Aorta (tissue), 5 donors: ENCODE results near the gene ACAP1. TPM values are rescaled to one million over a fixed set of nuclear protein-coding genes. Genes with fewer than 3 reads are reported as not detected.
A peak's percentile ranks its signal among the peaks of the same experiment; 100 is the strongest.

Experiments used
- ATAC-seq: fragments of 200-7000 bp; cut with Tn5 transposase; one replicate; pipeline ENCODE4 v1.9.1; 2022; ENCODE audit warnings: moderate library complexity; ENCODE audit not compliant: low FRiP score
- DNase-seq, 2 donors: peaks; one replicate each; pipeline ENCODE4 v3.0.0-alpha.2; 2020
- H3K27ac ChIP-seq, 2 donors: one replicate each; pipeline ENCODE4 v1.5.1; 2013; ENCODE audit warnings: low read length in 2 of 2, mild to moderate bottlenecking in 2 of 2, moderate library complexity in 2 of 2, control low read depth in 1 of 2, inconsistent platforms in 1 of 2, low read depth in 1 of 2
- H3K27me3 ChIP-seq, 2 donors: one replicate each; pipeline ENCODE4 v1.6.1; 2013; ENCODE audit warnings: control low read depth in 1 of 2, low read length in 1 of 2, mild to moderate bottlenecking in 1 of 2, moderate library complexity in 1 of 2; ENCODE audit not compliant: insufficient read depth in 2 of 2, control insufficient read depth in 1 of 2
- H3K36me3 ChIP-seq, 2 donors: one replicate each; pipeline ENCODE4 v1.6.1; 2013; ENCODE audit warnings: control low read depth in 1 of 2, low read length in 1 of 2, mild to moderate bottlenecking in 1 of 2; ENCODE audit not compliant: insufficient read depth in 2 of 2, control insufficient read depth in 1 of 2
- H3K4me1 ChIP-seq, 2 donors: one replicate each; pipeline ENCODE4 v1.6.1; 2013; ENCODE audit warnings: low read length in 2 of 2, control low read depth in 1 of 2, mild to moderate bottlenecking in 1 of 2, moderate library complexity in 1 of 2; ENCODE audit not compliant: insufficient read depth in 2 of 2, control insufficient read depth in 1 of 2
- H3K4me3 ChIP-seq, 2 donors: one replicate each; pipeline ENCODE4 v1.5.1; 2013; ENCODE audit warnings: low read length in 2 of 2, control low read depth in 1 of 2, mild to moderate bottlenecking in 1 of 2
- H3K9me3 ChIP-seq: one replicate; pipeline ENCODE4 v1.6.1; 2013; ENCODE audit warnings: mild to moderate bottlenecking, low read length; ENCODE audit not compliant: control insufficient read depth
- WGBS, 2 donors: extraction: QIAGEN DNeasy Blood & Tissue Kit; methylation state at CpG; one replicate each; pipeline ENCODE4 v1.1.7; 2013; 5-methylcytosine and 5-hydroxymethylcytosine counted together
- intact Hi-C, 2 donors: fragments of 100-400 bp; cut with DNase I; formaldehyde crosslinking; loops; one replicate each; pipeline versions ENCODE4 v1.14.2 to v1.15.0; 2022
- polyA plus RNA-seq, 2 donors: library from polyadenylated mRNA; stranded (reverse); fragments of 200-250 nt; gene quantifications; one replicate each; pipeline ENCODE4 v1.2.3, GENCODE V29; 2013
- total RNA-seq, 2 donors: library from RNA; stranded (reverse); fragmentation: NEBNext Ultra II Directional; extraction: Animal tissue kit (Norgen Biotek cat#: 25700); gene quantifications; one replicate each; pipeline ENCODE4 v1.2.1, GENCODE V29; 2021
- donor health status: healthy with polysubstance abuse.
- donor health status: Bipolar disorder and iron deficiency.
- donor health status: DM: no; HTN: no; CAD: no.
- donor health status: DM: no; HTN: no; CAD: no.
- donor health status: DM: yes; HTN: yes; CAD: no.

The ACAP1 gene
- total and polyA plus RNA-seq, 4 donors: 6.5 to 21.8 (median 14.7) TPM

GRCh38 chr17:7314719-7315569 lies 21.4 kb upstream of the ACAP1 start, which contains the start of gene GPS2:
Gene GPS2 (minus strand): TSS chr17:7315360. CDS start chr17:7315052, 308 bp downstream.
- Histone ChIP-seq H3K27me3 (no peaks in the 10 kb centered on the region), H3K4me3 (peak within 1 kb of the TSS; percentile 70 to 76), H3K9me3 (no peaks in the 10 kb centered on the region), H3K36me3 (peaks cover 0 to 6% of the 10 kb centered on the region in 2 donors), H3K4me1 (no peaks in the 10 kb centered on the region), H3K27ac (peak within 1 kb of the TSS; percentile 69 to 79)
- WGBS, 2 donors: 0% methylated on average over 93 to 95 of the region's 95 CpGs
- peak; percentile 90 for ATAC-seq
- intact Hi-C loops: no loop called here
- DNase-seq: peak; percentile 95 to 98

- ATAC-seq (peak; percentile 8), DNase-seq (no peak)
- Histone ChIP-seq H3K36me3 (peaks cover 0 to 4% of the 10 kb centered on the region in 2 donors), H3K27ac (peak overlapping the region; percentile 42 to 69), H3K4me3 (peak overlapping the region in 1 of 2 donors; percentile 70), H3K27me3 (no peaks in the 10 kb centered on the region), H3K9me3 (no peaks in the 10 kb centered on the region), H3K4me1 (no peaks in the 10 kb centered on the region)
- WGBS, 2 donors: 34 to 37% methylated on average over 29 to 30 of the region's 30 CpGs
- intact Hi-C loops: no loop called here
These were observed 20.6 kb upstream of the ACAP1 start for GRCh38 chr17:7315570-7316235.

- Histone ChIP-seq H3K27me3 (no peaks in the 10 kb centered on the region), H3K36me3 (peaks cover 0 to 4% of the 10 kb centered on the region in 2 donors), H3K27ac (no peak overlapping the region), H3K4me3 (no peak overlapping the region), H3K9me3 (no peaks in the 10 kb centered on the region), H3K4me1 (no peaks in the 10 kb centered on the region)
- DNase-seq: no peak
- WGBS, 2 donors: 84 to 85% methylated on average over 16 of the region's 16 CpGs
- no peak for ATAC-seq
- intact Hi-C loops: no loop called here
These were observed 19.0 kb upstream of the ACAP1 start for GRCh38 chr17:7317161-7317803.

GRCh38 chr17:7318121-7318860 lies 18.0 kb upstream of the ACAP1 start:
- intact Hi-C loops: no loop called here
- Histone ChIP-seq H3K4me3 (no peak overlapping the region), H3K9me3 (no peaks in the 10 kb centered on the region), H3K27ac (no peak overlapping the region), H3K27me3 (no peaks in the 10 kb centered on the region), H3K4me1 (no peaks in the 10 kb centered on the region), H3K36me3 (peaks cover 0 to 5% of the 10 kb centered on the region in 2 donors)
- whole genome bisulfite sequencing, 2 donors: 90 to 97% methylated on average over 13 of the region's 13 CpGs
- no peak for DNase-seq
- ATAC-seq: no peak

- peaks cover 0 to 5% of the 10 kb centered on the region in 2 donors for H3K36me3 ChIP-seq
- H3K27ac ChIP-seq: no peak overlapping the region
- H3K4me1 ChIP-seq: no peaks in the 10 kb centered on the region
- H3K9me3 ChIP-seq: no peaks in the 10 kb centered on the region
- WGBS, 2 donors: 89 to 93% methylated on average over 14 to 15 of the region's 15 CpGs
- ATAC-seq (no peak), DNase-seq (no peak)
- no peak overlapping the region for H3K4me3 ChIP-seq
- H3K27me3 ChIP-seq: no peaks in the 10 kb centered on the region
- intact Hi-C loops: no loop called here
These were observed 14.9 kb upstream of the ACAP1 start for GRCh38 chr17:7321466-7321865.

- no peaks in the 10 kb centered on the region for H3K4me1 ChIP-seq
- no peak for DNase-seq
- H3K36me3 ChIP-seq: peaks cover 0 to 5% of the 10 kb centered on the region in 2 donors
- H3K27ac ChIP-seq: no peak overlapping the region
- no peak overlapping the region for H3K4me3 ChIP-seq
- no peaks in the 10 kb centered on the region for H3K27me3 ChIP-seq
- intact Hi-C loops: no loop called here
- 90 to 91% methylated on average over 22 of the region's 22 CpGs for WGBS, 2 donors
- H3K9me3 ChIP-seq: no peaks in the 10 kb centered on the region
- ATAC-seq: no peak
These were observed 13.7 kb upstream of the ACAP1 start for GRCh38 chr17:7322520-7323194.

GRCh38 chr17:7323731-7324437 lies 12.4 kb upstream of the ACAP1 start:
- DNase-seq (peak in 1 of 2 donors; percentile 88), ATAC-seq (peak; percentile 33)
- H3K27me3 ChIP-seq: no peaks in the 10 kb centered on the region
- H3K4me3 ChIP-seq: no peak overlapping the region
- 63% methylated on average over 36 to 39 of the region's 39 CpGs for WGBS, 2 donors
- intact Hi-C loops: no loop called here
- no peaks in the 10 kb centered on the region for H3K4me1 ChIP-seq
- H3K27ac ChIP-seq: no peak overlapping the region
- peaks cover 0 to 5% of the 10 kb centered on the region in 2 donors for H3K36me3 ChIP-seq
- H3K9me3 ChIP-seq: no peaks in the 10 kb centered on the region
